Suprapubic skin (tissue), 4 donors: Measurements from ENCODE around the gene CIBAR2.

Experiments used
- POLR2A ChIP-seq, 2 donors: fragments of 450-650 bp; IDR thresholded peaks; one replicate each; pipeline ENCODE4 v1.6.1; 2017; ENCODE audit warnings: antibody characterized with exemption in 2 of 2, mild to moderate bottlenecking in 2 of 2, moderate library complexity in 2 of 2
- POLR2AphosphoS5 ChIP-seq, 3 donors: sonication (generic); formaldehyde crosslinking; IDR thresholded peaks; one replicate each; pipeline ENCODE4 v1.6.1; 2017; ENCODE audit warnings: antibody characterized with exemption in 3 of 3
- TF ChIP-seq, protein P1 (sequence below), 2 donors: fragments of 200-600 bp in 1 of 2; fragments of 450-650 bp in 1 of 2; sonication (generic) in 1 of 2; IDR thresholded peaks; one replicate each; pipeline ENCODE4 v1.5.1; 2016 to 2019; ENCODE audit warnings: antibody characterized with exemption in 2 of 2, mild to moderate bottlenecking in 1 of 2, moderate library complexity in 1 of 2

GRCh38 chr16:85104821-85105391 lies 7.4 kb downstream of the CIBAR2 start:
- TF ChIP-seq, protein P1, sequence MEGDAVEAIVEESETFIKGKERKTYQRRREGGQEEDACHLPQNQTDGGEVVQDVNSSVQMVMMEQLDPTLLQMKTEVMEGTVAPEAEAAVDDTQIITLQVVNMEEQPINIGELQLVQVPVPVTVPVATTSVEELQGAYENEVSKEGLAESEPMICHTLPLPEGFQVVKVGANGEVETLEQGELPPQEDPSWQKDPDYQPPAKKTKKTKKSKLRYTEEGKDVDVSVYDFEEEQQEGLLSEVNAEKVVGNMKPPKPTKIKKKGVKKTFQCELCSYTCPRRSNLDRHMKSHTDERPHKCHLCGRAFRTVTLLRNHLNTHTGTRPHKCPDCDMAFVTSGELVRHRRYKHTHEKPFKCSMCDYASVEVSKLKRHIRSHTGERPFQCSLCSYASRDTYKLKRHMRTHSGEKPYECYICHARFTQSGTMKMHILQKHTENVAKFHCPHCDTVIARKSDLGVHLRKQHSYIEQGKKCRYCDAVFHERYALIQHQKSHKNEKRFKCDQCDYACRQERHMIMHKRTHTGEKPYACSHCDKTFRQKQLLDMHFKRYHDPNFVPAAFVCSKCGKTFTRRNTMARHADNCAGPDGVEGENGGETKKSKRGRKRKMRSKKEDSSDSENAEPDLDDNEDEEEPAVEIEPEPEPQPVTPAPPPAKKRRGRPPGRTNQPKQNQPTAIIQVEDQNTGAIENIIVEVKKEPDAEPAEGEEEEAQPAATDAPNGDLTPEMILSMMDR (IDR thresholded peaks at IDR 0.05), result no peak
- TF ChIP-seq POLR2AphosphoS5 (IDR thresholded peaks at IDR 0.05) (no peak), POLR2A (IDR thresholded peaks at IDR 0.05) (no peak)
